NCI-H2081 treated with DMSO at 0.1 percent for 48 hours (cell line): ENCODE results near the gene PCID2.

Experiments used
- DNase-seq: peaks from one replicate; lab custom pipeline; 2025; lab: John Stamatoyannopoulos, UW

PCID2 gene

GRCh38 chr13:113187263-113187669, 21.2 kb downstream of the PCID2 start:
- no peak for DNase-seq

- no peak for DNase-seq
Measured at GRCh38 chr13:113186061-113186900, 22.2 kb downstream of the PCID2 start.

DNA sequence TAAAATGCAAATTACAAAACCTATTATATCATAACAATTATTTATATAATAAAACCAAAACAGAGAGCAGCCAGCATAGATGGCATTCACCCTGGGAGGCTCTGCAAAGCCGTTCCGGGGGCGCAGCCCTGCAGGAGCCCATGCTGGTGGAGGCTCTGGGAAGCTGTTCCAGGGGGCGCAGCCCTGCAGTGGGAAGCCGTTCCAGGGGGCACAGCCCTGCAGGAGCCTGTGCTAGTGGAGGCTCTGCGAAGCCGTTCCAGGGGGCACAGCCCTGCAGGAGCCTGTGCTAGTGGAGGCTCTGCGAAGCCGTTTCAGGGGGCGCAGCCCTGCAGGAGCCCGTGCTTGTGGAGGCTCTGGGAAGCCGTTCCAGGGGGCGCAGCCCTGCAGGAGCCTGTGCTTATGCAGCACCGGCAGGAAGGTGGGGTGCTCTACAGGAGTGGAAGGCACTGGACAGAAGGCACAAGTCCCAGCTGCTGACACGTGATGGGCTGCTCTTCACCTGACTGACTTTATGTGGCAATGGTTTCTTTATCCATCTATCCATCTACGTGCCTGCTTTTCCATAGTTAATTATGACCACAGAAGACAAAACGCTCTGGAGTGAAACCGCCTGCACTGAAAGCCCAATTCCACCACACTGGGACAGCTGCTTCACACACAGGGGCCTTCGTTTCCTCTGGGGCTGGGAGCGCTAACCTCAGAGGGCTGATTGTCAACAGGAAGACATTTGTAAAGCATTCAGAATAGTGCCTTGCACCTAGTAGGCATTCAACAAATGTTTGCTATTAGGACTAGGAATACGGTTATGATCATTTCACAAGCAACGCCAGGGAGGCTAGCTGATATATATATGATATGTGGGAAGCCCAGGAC, 23.7 kb downstream of the PCID2 start:
- no peak for DNase-seq

- DNase-seq = no peak
Measured at GRCh38 chr13:113183450-113184129, 24.9 kb downstream of the PCID2 start.

DNA sequence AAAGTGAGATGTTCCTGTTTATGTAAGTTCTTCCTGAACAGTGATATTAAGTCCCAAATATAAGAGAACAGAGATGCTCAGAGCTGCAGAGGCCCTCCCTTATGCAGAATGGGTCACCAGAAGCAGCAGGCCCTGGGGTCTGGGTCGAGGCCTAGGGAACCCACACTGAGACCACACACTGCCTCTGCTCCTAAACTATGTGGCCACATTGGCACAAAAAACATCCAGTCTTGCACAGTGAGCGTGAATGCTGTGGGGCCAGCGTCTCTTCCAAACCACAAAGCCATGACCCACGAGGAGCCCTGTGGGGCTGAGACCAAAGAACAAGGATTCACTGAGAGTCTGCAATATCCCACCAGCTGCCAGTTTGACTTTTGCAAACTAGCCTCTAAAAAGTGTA, 26.4 kb downstream of the PCID2 start:
- DNase-seq = no peak

- no peak for DNase-seq
Measured at GRCh38 chr13:113179374-113180230, 28.9 kb downstream of the PCID2 start.

DNA sequence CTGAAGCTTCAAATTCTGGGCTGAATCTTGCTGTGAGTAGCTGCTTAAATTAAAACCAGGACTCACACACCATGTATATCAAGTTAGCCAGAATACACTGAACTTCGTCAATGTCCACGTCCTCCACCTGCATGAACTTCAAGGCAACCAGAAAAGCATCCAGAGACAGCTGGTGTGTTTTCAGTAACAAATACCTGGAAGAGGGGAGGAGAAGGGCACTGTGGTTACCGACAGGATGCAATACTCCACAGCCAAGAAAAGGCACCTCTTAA, 29.6 kb downstream of the PCID2 start:
- DNase-seq = no peak

DNA sequence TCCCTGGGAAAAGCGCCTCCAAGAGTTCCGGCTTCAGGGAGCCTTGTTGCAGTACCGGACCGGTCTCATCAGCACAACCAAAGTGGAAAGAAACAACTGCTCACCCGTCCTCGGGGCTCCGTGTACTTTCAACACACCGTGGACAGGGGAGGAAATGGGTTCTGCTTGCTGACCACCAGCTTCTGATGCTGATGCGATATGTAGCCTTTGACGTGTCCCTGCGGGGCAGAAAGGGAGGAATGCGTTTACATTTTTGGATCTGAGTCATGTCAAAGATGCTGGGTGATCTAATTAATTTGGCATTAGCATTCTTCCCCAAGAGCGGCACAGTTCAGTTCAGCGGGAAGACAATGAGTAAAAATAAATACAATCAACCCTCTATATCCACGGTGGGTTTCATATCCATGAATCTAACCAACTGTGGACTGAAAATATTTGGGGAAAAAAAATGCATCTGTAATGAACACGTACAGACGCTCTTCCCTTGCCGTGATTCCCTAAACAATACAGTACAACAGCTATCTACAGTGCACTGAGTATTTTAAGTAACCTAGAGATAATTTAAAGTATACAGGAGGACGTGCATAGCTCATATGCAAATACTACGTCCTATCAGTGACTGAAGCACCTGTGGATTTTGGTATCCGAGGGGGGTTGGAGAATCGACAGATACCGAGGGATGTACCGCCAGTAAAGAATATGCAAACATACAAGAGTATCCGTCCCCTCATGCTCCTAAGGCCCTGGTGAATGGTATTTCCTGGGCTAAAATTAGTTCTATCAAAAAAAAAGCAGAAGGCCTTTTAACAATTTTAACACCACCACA, 30.2 kb downstream of the PCID2 start:
- no peak for DNase-seq

- DNase-seq = no peak
Measured at GRCh38 chr13:113176822-113177221, 31.6 kb downstream of the PCID2 start.

DNA sequence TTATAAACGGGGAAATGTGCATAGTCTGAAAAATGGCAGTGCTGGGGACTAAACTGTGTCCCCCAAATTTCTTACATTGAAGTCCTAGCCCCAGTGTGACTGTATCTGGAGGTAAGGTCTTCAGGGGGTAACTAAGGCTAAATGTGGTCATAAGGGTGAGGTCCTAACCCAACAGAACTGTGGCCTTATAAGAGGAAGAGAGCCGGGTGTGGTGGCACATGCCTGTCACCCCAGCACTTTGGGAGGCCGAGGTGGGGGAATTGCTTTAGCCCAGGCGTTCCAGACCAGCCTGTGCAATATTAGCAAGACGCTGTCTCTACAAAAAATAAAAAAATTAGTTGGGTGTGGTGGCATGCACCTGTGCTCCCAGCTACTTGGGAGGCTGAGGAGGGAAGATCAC, 32.2 kb downstream of the PCID2 start:
- no peak for DNase-seq

DNA sequence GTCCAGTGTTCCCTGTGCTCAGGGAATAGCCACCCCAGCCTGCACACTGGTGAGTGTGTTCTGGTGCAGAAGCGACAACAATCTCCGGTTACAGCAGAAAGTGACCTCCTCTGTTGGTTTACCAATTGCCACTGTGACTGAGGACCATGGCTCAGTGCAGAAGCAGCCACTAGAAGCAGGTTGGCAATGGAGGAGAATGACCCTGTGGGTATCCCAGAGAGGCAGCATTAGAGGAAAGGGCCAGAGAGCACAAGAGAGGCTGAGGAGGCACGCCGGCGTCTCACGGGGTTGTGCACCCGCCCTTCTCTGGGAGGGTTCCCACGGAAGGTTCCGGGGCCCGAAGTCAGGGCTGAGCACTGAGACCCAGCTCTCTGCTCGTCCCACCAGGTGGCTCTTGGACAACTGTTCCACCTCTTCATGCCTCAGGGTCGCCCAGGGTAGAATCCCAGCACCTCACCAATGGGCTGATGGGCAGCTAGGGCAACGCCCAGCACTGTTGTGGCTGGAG, 36.0 kb downstream of the PCID2 start:
- DNase-seq = no peak

DNA sequence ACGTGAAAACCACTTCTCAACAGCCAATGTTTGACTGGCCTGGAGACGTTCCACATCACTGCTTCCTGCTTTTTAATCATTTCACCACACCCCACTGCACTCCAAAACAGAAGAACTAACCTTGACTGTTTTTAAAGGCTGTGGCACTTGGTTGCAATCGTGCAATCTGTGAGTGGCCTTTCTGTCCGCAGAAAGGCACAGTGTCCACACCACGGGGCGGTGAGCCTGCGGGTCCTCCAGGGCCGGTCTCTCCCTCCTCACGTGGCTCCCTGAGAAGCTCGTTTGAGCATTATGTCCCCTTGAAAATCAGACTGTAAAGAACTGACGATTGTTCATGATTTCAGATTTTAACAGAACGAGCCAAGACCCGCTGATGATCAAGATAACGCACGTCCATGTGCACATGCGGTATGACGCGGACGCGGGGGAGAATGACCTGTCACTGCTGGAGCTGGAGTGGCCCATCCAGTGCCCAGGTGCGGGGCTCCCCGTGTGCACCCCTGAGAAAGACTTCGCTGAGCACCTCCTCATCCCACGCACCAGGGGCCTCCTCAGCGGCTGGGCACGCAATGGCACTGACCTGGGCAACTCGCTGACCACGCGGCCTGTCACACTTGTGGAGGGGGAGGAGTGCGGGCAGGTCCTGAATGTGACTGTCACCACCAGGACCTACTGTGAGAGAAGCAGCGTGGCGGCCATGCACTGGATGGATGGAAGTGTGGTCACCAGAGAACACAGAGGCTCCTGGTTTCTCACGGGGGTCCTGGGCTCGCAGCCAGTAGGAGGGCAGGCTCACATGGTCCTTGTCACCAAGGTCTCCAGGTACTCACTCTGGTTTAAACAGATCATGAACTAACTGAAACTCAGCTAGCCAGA, 37.0 kb downstream of the PCID2 start:
- DNase-seq = no peak

GRCh38 chr13:113170511-113170910, 38.0 kb downstream of the PCID2 start:
- no peak for DNase-seq

DNA sequence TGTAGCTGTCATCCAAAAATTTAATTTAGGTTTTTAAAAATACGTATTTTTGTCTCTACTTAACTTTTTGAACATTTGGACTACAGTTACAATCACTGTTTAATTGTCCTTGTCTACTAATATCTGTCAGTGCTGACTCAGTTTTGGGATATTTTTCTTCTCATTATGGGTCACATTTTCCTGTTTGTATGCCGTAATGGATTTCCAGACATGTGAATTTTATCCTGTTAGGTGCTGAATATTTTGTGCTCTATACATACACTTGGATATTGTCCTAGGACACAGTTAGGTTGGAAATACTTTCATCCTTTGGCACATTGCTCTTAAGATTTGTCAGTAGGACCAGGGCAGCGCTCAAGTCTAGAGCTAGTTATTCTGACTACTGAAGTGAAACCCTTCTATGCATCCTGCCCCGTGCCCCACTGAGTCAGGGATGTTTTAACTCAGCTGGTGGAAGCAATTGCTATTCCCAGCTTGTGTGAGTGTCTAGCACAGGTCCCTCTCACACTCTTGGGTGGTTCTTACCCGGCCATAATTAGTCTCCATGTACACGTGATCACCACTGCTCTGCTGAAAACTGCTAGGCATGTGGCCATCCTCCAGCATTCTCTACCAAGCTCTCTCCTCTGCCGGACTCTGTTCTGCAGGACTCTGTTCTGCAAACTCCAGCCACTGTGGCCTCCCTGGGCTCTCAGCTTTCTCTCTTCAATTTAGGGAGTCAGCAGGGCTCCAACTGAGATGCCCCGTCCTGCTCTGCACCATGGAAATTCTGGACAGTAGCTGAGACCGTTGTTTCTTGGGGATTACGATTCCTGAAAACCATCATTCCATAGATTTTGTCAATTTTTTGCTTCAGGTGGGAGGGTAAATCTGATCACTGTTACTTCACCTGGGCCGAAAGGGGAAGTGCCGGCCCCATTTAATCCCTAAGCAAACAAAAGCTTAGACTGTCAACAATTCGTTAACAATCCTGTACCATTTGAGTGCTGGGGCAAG, 38.9 kb downstream of the PCID2 start:
- no peak for DNase-seq

DNA sequence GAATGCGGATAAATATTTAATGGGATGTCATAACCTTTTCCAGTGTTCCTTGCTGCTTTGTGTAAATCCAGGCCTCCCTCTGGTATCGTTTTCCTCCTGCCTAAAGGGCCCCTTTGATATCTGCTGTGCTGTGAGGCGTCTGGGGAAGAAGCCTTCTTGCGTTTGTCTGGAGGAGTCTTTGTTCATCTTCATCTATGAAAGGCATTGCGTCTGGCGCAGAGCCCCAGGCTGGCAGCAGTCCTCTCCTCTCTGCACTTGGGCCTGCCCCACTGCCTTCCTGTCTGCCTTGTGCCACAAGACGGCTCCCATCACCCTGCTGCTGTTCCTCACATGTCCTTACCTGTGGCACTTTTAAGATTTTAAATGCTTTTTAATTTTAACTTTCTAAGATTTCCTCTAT, 40.3 kb downstream of the PCID2 start:
- no peak for DNase-seq

DNA sequence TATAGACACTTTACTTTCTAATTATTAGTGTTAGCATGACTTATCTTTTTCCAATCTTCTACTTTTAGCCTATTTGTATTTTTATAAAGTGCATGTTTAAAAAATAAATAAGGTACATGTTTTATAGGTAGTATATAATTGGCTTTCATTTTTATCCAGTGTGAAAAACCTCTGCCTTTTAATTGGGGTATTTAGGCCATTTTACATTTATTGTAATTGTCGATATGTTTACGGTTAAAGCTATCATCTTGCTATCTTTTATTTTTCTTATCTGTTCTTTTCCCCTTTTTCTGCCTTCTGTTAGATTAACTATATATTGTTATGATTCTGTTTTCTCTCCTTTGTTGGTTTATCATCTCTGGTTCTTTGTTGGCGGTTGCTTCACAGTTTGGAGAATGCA, 40.9 kb downstream of the PCID2 start:
- DNase-seq = no peak

DNA sequence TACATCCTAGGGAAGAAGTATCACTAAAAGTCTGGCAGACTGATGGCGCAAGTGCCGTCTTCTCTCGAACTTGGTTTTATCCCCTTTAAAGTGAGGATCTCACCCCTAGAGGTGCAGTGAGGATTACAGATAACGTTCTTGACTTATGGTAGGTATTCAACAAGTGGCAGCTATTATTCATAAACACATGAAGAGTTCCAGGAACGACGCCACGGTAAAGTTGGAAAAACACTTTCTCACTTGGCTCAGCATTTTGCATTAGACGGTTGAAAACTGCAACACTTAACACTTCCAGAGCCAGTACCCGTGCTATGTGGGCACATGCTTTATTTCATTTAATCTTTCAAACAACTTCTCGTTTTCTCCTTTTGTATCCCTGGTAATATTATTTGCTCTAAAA, 41.3 kb downstream of the PCID2 start:
- no peak for DNase-seq

- DNase-seq = no peak
Measured at GRCh38 chr13:113166681-113167080, 41.8 kb downstream of the PCID2 start.

- DNase-seq = no peak
Measured at GRCh38 chr13:113166266-113166665, 42.2 kb downstream of the PCID2 start.
